HCT116 (cell line): Measurements from ENCODE around the gene MEN1. TPM values are rescaled to one million over a fixed set of nuclear protein-coding genes. Genes with fewer than 3 reads are reported as not detected.

Experiments
- ATAC-seq: fragments of 200-7000 bp; cut with Tn5 transposase; 2 replicates; pipeline ENCODE4 v1.9.1; 2020; ENCODE audit warnings: mild to moderate bottlenecking, moderate library complexity
- BruUV-seq: library from RNA; stranded (reverse); fragments of 400-500 nt; replicated peaks from 2 replicates; lab custom pipeline; 2021; lab: Mats Ljungman, UMichigan
- CTCF ChIA-PET: fragments of 300-600 bp; sonication (Branson Sonifier 250); formaldehyde crosslinking; loops from one replicate; lab custom pipeline; 2021; ENCODE audit warnings: antibody characterized with exemption; lab: Charles Lee
- POLR2A ChIA-PET: fragments of 300-600, 350-600 bp; sonication (Branson Sonifier 250); formaldehyde crosslinking; loops from one replicate; lab custom pipeline; 2021; ENCODE audit warnings: antibody characterized with exemption; lab: Charles Lee
- RAD21 ChIA-PET, 2 experiments: fragments of 300-600 bp; sonication (Branson Sonifier 250); formaldehyde crosslinking; loops; one replicate each; lab custom pipeline; 2023; ENCODE audit warnings: low total read pairs in 2 of 2; ENCODE audit not compliant: uncharacterized antibody in 2 of 2, unreplicated experiment in 2 of 2, low non-redundant PET in 1 of 2; lab: Charles Lee
- DNase-seq: peaks from one replicate; pipeline ENCODE4 v3.0.0-alpha.2; 2010; ENCODE audit warnings: low read depth, low spot score
- H2AFZ ChIP-seq: fragments of 200-600 bp; shearing (Covaris generic), sonication (generic); 2 replicates; pipeline ENCODE4 v1.6.1; 2017; ENCODE audit warnings: low read depth, mixed run types, mixed read lengths, antibody characterized with exemption, low read length; ENCODE audit not compliant: poor library complexity, severe bottlenecking
- H3K27ac ChIP-seq: 2 replicates; pipeline ENCODE4 v1.5.1; 2012; ENCODE audit warnings: low read depth, low read length
- H3K27me3 ChIP-seq: fragments of 200-600 bp; sonication (generic); 2 replicates; pipeline ENCODE4 v1.6.1; 2016; ENCODE audit warnings: mixed run types, low read length, mixed read lengths; ENCODE audit not compliant: insufficient read depth
- H3K36me3 ChIP-seq, 2 experiments: fragments of 200-500 bp in 1 of 2; fragments of 200-600 bp in 1 of 2; sonication (Bioruptor generic) in 1 of 2; sonication (generic) in 1 of 2; 2 replicates each; pipeline versions ENCODE4 v1.5.1 to v1.6.1; 2014 to 2016; ENCODE audit warnings: low read length in 2 of 2, inconsistent platforms in 1 of 2, mixed read lengths in 1 of 2, mixed run types in 1 of 2; ENCODE audit not compliant: insufficient read depth in 2 of 2, control insufficient read depth in 1 of 2
- H3K4me1 ChIP-seq, 2 experiments: fragments of 200-600 bp in 1 of 2; sonication (generic) in 1 of 2; 2 replicates each; pipeline versions ENCODE4 v1.5.1 to v1.6.1; 2012 to 2017; ENCODE audit warnings: low read length in 2 of 2, inconsistent platforms in 1 of 2, mild to moderate bottlenecking in 1 of 2, mixed read lengths in 1 of 2, mixed run types in 1 of 2, moderate library complexity in 1 of 2; ENCODE audit not compliant: insufficient read depth in 2 of 2, control insufficient read depth in 1 of 2
- H3K4me2 ChIP-seq: fragments of 200-600 bp; sonication (generic); 2 replicates; pipeline ENCODE4 v1.6.1; 2017; ENCODE audit warnings: mixed run types, low read length, mixed read lengths
- H3K4me3 ChIP-seq, 2 experiments: fragments of 200-600 bp in 1 of 2; sonication (generic) in 1 of 2; replicated peaks in 1 of 2; 2 replicates each; pipeline ENCODE4 v1.5.1; 2011 to 2016; ENCODE audit warnings: low read length in 2 of 2, control low read depth in 1 of 2, low read depth in 1 of 2, mild to moderate bottlenecking in 1 of 2, mixed read lengths in 1 of 2, mixed run types in 1 of 2
- H3K79me2 ChIP-seq: fragments of 200-600 bp; sonication (generic); 2 replicates; pipeline ENCODE4 v1.6.1; 2017; ENCODE audit warnings: mild to moderate bottlenecking, mixed run types, low read length, moderate library complexity, mixed read lengths; ENCODE audit not compliant: insufficient read depth
- H3K9ac ChIP-seq: fragments of 200-600 bp; sonication (generic); 2 replicates; pipeline ENCODE4 v1.6.1; 2016; ENCODE audit warnings: low read length, mixed read lengths
- H3K9me2 ChIP-seq: fragments of 200-600 bp; sonication (generic), shearing (Covaris generic); 2 replicates; pipeline ENCODE4 v1.6.1; 2017; ENCODE audit warnings: mixed run types, mild to moderate bottlenecking, moderate library complexity; ENCODE audit not compliant: insufficient read depth
- H3K9me3 ChIP-seq, 2 experiments: fragments of 200-500 bp in 1 of 2; fragments of 200-600 bp in 1 of 2; sonication (Bioruptor generic) in 1 of 2; sonication (generic) in 1 of 2; 2 replicates each; pipeline ENCODE4 v1.6.1; 2014 to 2017; ENCODE audit warnings: low read length in 2 of 2, mixed read lengths in 2 of 2, inconsistent platforms in 1 of 2, low read depth in 1 of 2, mild to moderate bottlenecking in 1 of 2, mixed run types in 1 of 2, moderate library complexity in 1 of 2; ENCODE audit not compliant: control insufficient read depth in 1 of 2, insufficient read depth in 1 of 2
- H4K20me1 ChIP-seq: fragments of 200-600 bp; sonication (generic), shearing (Covaris generic); 2 replicates; pipeline ENCODE4 v1.6.1; 2017; ENCODE audit warnings: mixed run types, mild to moderate bottlenecking, moderate library complexity; ENCODE audit not compliant: insufficient read depth
- CEBPB ChIP-seq: IDR thresholded peaks from 2 replicates; pipeline ENCODE4 v1.6.1; 2012; ENCODE audit warnings: low read depth
- CTCF ChIP-seq, 3 experiments: fragments of 200-600 bp in 1 of 3; sonication (generic) in 1 of 3; IDR thresholded peaks in 2 of 3; conservative IDR thresholded peaks in 1 of 3; 2 replicates each; pipeline ENCODE4 v1.5.1; 2012 to 2017; ENCODE audit warnings: low read depth in 2 of 3, low read length in 2 of 3, antibody characterized with exemption in 1 of 3, borderline replicate concordance in 1 of 3, control low read depth in 1 of 3, mild to moderate bottlenecking in 1 of 3, mixed read lengths in 1 of 3, mixed run types in 1 of 3, moderate library complexity in 1 of 3; ENCODE audit not compliant: insufficient read depth in 1 of 3
- EGR1 ChIP-seq: IDR thresholded peaks from 2 replicates; pipeline ENCODE4 v1.6.1; 2012; ENCODE audit warnings: low read depth
- EZH2 ChIP-seq: fragments of 200-600 bp; sonication (generic); IDR thresholded peaks from 2 replicates; pipeline ENCODE4 v1.6.1; 2017; ENCODE audit warnings: antibody characterized with exemption, mixed run types
- RAD21 ChIP-seq: IDR thresholded peaks from 2 replicates; pipeline ENCODE4 v1.6.1; 2012; ENCODE audit warnings: low read depth, mild to moderate bottlenecking
- REST ChIP-seq: IDR thresholded peaks from 2 replicates; pipeline ENCODE4 v1.6.1; 2012; ENCODE audit warnings: low read depth
- SIN3A ChIP-seq: IDR thresholded peaks from 2 replicates; pipeline ENCODE4 v1.6.1; 2012; ENCODE audit warnings: low read depth
- SRF ChIP-seq: IDR thresholded peaks from 2 replicates; pipeline ENCODE4 v1.6.1; 2012; ENCODE audit warnings: low read depth
- YY1 ChIP-seq: IDR thresholded peaks from 2 replicates; pipeline ENCODE4 v1.6.1; 2011; ENCODE audit warnings: low read length, low read depth, moderate library complexity, mild to moderate bottlenecking; ENCODE audit not compliant: insufficient replicate concordance; ENCODE audit errors: extremely low read depth
- ZNF274 ChIP-seq: fragments of 200-500 bp; sonication (Bioruptor generic); IDR thresholded peaks from 2 replicates; pipeline ENCODE4 v1.6.1; 2014; ENCODE audit warnings: mild to moderate bottlenecking, low read depth, low read length, inconsistent platforms
- intact Hi-C: fragments of 100-400 bp; cut with micrococcal nuclease; formaldehyde crosslinking; loops from 2 replicates; pipeline ENCODE4 v1.10.0; 2022
- total RNA-seq: library from RNA; stranded (reverse); gene quantifications from one replicate; pipeline ENCODE4 v1.2.1, GENCODE V29; 2021; ENCODE audit not compliant: unreplicated experiment
- TF ChIP-seq, protein P1 (sequence below): IDR thresholded peaks from 2 replicates; pipeline ENCODE4 v1.6.1; 2012

Gene MEN1
- total RNA-seq, 1 experiment from 2014 or later, result 62.1 TPM

DNA sequence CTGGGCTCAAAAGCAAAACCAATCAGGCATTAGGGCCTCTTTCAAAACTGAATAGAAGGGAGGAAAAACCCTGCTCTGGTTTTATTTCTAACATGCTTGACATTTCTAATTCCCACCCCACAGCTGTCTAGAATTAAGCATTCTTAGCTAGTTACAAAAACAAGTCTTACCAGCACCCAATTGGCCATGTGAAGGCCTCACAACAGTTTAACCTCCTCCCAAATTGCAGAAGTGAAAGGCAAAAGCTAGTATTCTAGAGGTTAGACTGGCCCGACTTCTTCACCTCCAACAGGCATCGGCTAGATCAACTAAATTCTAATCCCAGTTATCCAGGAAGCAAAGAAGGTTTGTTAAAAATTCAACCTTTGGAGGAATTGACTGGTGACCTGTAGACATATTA is 38.5 kb downstream of the MEN1 start:
- DNase-seq (no peak), ATAC-seq (no peak)
- ChIA-PET RAD21 (no interaction called here), POLR2A (no interaction called here), CTCF (interaction anchor here (0.8 kb wide), 1 partner anchor 10 kb away, joined by 3 read pairs; no protein-coding TSS in a partner anchor)
- no peak overlapping the region for H2AFZ ChIP-seq
- H3K4me1 ChIP-seq, result peaks cover 5 to 8% of the 10 kb centered on the region in 2 experiments; a peak in 3 of 4 replicates
- no peak overlapping the region for H3K4me3 ChIP-seq
- no peak overlapping the region for H3K9ac ChIP-seq
- no TSS peak for BruUV-seq
- no peaks in the 10 kb centered on the region for H3K9me2 ChIP-seq
- peaks cover 100% of the 10 kb centered on the region for H3K79me2 ChIP-seq
- H3K4me2 ChIP-seq, result no peak overlapping the region
- H4K20me1 ChIP-seq, result peaks cover 72% of the 10 kb centered on the region
- peaks cover 96 to 98% of the 10 kb centered on the region in 2 experiments for H3K36me3 ChIP-seq
- H3K9me3 ChIP-seq, result no peaks in the 10 kb centered on the region
- no peak overlapping the region for H3K27ac ChIP-seq
- no peaks in the 10 kb centered on the region for H3K27me3 ChIP-seq
- no peak for TF ChIP-seq REST
- TF ChIP-seq RAD21, result no peak
- no peak for TF ChIP-seq SRF
- TF ChIP-seq CTCF (IDR thresholded peaks at IDR 0.05 in 2 of 3, conservative IDR thresholded peaks at IDR 0.05 in 1 of 3; ENCODE audit: borderline replicate concordance in 1 of 3, insufficient read depth in 1 of 3, low read depth in 2 of 3, low read length in 2 of 3), result no peak
- TF ChIP-seq ZNF274, result no peak
- no peak for TF ChIP-seq CEBPB
- no peak for TF ChIP-seq EZH2
- no peak for TF ChIP-seq EGR1
- TF ChIP-seq YY1, result no peak
- no peak for TF ChIP-seq SIN3A
- TF ChIP-seq, protein P1, sequence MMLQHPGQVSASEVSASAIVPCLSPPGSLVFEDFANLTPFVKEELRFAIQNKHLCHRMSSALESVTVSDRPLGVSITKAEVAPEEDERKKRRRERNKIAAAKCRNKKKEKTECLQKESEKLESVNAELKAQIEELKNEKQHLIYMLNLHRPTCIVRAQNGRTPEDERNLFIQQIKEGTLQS, result no peak
- intact Hi-C loops, result no loop called here
